Measurements from ENCODE around the gene LAGE3. TPM values are rescaled to one million over a fixed set of nuclear protein-coding genes. Genes with fewer than 3 reads are reported as not detected.

The LAGE3 gene
- total RNA-seq, 1 experiment from 2014 or later, result 175 TPM

- no peak for TF ChIP-seq SIN3A (IDR thresholded peaks at IDR 0.05; ENCODE audit: borderline replicate concordance, insufficient read depth, low read depth, low read length)
- TF ChIP-seq CTCF (IDR thresholded peaks at IDR 0.05), result no peak
- no peak for TF ChIP-seq TCF7L2 (IDR thresholded peaks at IDR 0.05; ENCODE audit: low read depth, low read length)
- TF ChIP-seq, protein P1, sequence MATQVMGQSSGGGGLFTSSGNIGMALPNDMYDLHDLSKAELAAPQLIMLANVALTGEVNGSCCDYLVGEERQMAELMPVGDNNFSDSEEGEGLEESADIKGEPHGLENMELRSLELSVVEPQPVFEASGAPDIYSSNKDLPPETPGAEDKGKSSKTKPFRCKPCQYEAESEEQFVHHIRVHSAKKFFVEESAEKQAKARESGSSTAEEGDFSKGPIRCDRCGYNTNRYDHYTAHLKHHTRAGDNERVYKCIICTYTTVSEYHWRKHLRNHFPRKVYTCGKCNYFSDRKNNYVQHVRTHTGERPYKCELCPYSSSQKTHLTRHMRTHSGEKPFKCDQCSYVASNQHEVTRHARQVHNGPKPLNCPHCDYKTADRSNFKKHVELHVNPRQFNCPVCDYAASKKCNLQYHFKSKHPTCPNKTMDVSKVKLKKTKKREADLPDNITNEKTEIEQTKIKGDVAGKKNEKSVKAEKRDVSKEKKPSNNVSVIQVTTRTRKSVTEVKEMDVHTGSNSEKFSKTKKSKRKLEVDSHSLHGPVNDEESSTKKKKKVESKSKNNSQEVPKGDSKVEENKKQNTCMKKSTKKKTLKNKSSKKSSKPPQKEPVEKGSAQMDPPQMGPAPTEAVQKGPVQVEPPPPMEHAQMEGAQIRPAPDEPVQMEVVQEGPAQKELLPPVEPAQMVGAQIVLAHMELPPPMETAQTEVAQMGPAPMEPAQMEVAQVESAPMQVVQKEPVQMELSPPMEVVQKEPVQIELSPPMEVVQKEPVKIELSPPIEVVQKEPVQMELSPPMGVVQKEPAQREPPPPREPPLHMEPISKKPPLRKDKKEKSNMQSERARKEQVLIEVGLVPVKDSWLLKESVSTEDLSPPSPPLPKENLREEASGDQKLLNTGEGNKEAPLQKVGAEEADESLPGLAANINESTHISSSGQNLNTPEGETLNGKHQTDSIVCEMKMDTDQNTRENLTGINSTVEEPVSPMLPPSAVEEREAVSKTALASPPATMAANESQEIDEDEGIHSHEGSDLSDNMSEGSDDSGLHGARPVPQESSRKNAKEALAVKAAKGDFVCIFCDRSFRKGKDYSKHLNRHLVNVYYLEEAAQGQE (IDR thresholded peaks at IDR 0.05; ENCODE audit: insufficient read depth in 1 of 2, low read depth in 2 of 2, low read length in 1 of 2), result no peak
- TF ChIP-seq POLR2AphosphoS5 (IDR thresholded peaks at IDR 0.05; ENCODE audit: low read depth, low read length), result no peak
- H3K4me3 ChIP-seq (ENCODE audit: low read depth in 2 of 2, low read length in 2 of 2), result no peak overlapping the region
- ATAC-seq, result no peak
- in situ Hi-C loops (cut with HindIII; ENCODE audit: low pct_unique_long_range_greater_than_20kb, low sequenced_read_pairs) (no loop called here), intact Hi-C loops (cut with micrococcal nuclease; ENCODE audit: unreplicated experiment) (no loop called here)
- ChIA-PET CTCF (no interaction called here), POLR2A (interaction anchor here (0.7 kb wide), 1 partner anchor 14 kb away, joined by 3 read pairs; no protein-coding TSS in a partner anchor)
- no peaks in the 10 kb centered on the region for H3K36me3 ChIP-seq (ENCODE audit: control insufficient read depth, insufficient read depth, low read length)
- no peaks in the 10 kb centered on the region for H3K27me3 ChIP-seq (ENCODE audit: control insufficient read depth, insufficient read depth, low read length)
- DNase-seq (ENCODE audit: low read depth, low spot score), result no peak
- H3K27ac ChIP-seq (ENCODE audit: low read length), result no peak overlapping the region
- peaks cover 36% of the 10 kb centered on the region for H3K4me1 ChIP-seq (ENCODE audit: control insufficient read depth, insufficient read depth, low read length)
- no TSS peak for BruUV-seq (replicated peaks)
- H3K9me3 ChIP-seq (ENCODE audit: control insufficient read depth, insufficient read depth, low read depth, low read length), result no peaks in the 10 kb centered on the region
Observed at GRCh38 chrX:154440623-154441357, 38.3 kb downstream of the LAGE3 start.

DNA sequence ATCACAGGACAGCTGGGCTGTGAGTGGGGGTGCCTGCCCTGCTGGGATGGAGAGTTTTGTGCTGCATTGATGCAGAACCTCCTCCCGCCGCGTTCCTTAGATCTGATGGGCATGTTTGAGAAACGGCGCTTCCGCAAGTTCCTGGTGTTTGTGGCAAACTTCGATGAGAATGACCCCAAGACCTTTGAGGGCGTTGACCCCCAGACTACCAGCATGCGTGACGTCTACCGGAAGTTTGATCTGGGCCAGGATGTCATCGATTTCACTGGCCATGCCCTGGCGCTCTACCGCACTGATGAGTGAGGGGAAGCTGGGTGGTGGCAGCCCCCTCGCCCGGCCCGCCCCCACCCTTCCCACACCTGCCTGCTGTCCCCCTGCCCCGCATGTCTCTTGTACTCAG, 39.2 kb downstream of the LAGE3 start:
- Histone ChIP-seq H3K27me3 (ENCODE audit: control insufficient read depth, insufficient read depth, low read length) (no peaks in the 10 kb centered on the region), H3K36me3 (ENCODE audit: control insufficient read depth, insufficient read depth, low read length) (no peaks in the 10 kb centered on the region), H3K9me3 (ENCODE audit: control insufficient read depth, insufficient read depth, low read depth, low read length) (no peaks in the 10 kb centered on the region), H3K27ac (ENCODE audit: low read length) (no peak overlapping the region), H3K4me1 (ENCODE audit: control insufficient read depth, insufficient read depth, low read length) (peaks cover 27% of the 10 kb centered on the region), H3K4me3 (ENCODE audit: low read depth in 2 of 2, low read length in 2 of 2) (no peak overlapping the region)
- ATAC-seq (no peak), DNase-seq (ENCODE audit: low read depth, low spot score) (no peak)
- BruUV-seq (replicated peaks), result no TSS peak
- intact Hi-C loops (cut with micrococcal nuclease; ENCODE audit: unreplicated experiment), result no loop called here
- TF ChIP-seq, protein P1 (IDR thresholded peaks at IDR 0.05; ENCODE audit: insufficient read depth in 1 of 2, low read depth in 2 of 2, low read length in 1 of 2), result no peak
- TF ChIP-seq POLR2AphosphoS5 (IDR thresholded peaks at IDR 0.05; ENCODE audit: low read depth, low read length) (no peak), SIN3A (IDR thresholded peaks at IDR 0.05; ENCODE audit: borderline replicate concordance, insufficient read depth, low read depth, low read length) (no peak), TCF7L2 (IDR thresholded peaks at IDR 0.05; ENCODE audit: low read depth, low read length) (no peak), CTCF (IDR thresholded peaks at IDR 0.05) (no peak)
- ChIA-PET CTCF (interaction anchor here (0.5 kb wide), 1 partner anchor 15 kb away, joined by 7 read pairs; no protein-coding TSS in a partner anchor), POLR2A (interaction anchor here (0.7 kb wide), 1 partner anchor 87 kb away, joined by 3 read pairs; no protein-coding TSS in a partner anchor)
- in situ Hi-C loops (cut with HindIII; ENCODE audit: low pct_unique_long_range_greater_than_20kb, low sequenced_read_pairs), result no loop called here
